Muscle layer of duodenum (tissue), 2 donors: ENCODE measurements around the gene NT5DC3.

Source experiments
- H3K27ac ChIP-seq: one replicate; pipeline ENCODE4 v1.7.0; 2013; ENCODE audit warnings: mild to moderate bottlenecking, low read length
- H3K27me3 ChIP-seq: one replicate; pipeline ENCODE4 v1.7.0; 2013; ENCODE audit warnings: low read depth, mild to moderate bottlenecking, control low read depth, low read length
- H3K36me3 ChIP-seq, 2 donors: one replicate each; pipeline ENCODE4 v1.7.0; 2013; ENCODE audit warnings: low read length in 2 of 2, control low read depth in 1 of 2, mild to moderate bottlenecking in 1 of 2; ENCODE audit not compliant: insufficient read depth in 2 of 2, control insufficient read depth in 1 of 2
- H3K4me1 ChIP-seq, 2 donors: one replicate each; pipeline ENCODE4 v1.7.0; 2013; ENCODE audit warnings: low read length in 2 of 2, mild to moderate bottlenecking in 2 of 2, control low read depth in 1 of 2, moderate library complexity in 1 of 2; ENCODE audit not compliant: insufficient read depth in 2 of 2, control insufficient read depth in 1 of 2
- H3K4me3 ChIP-seq, 2 donors: one replicate each; pipeline ENCODE4 v1.7.0; 2013; ENCODE audit warnings: low read length in 2 of 2, low read depth in 1 of 2, mild to moderate bottlenecking in 1 of 2
- H3K9me3 ChIP-seq, 2 donors: one replicate each; pipeline ENCODE4 v1.7.0; 2013; ENCODE audit warnings: low read length in 2 of 2, control low read depth in 1 of 2, mild to moderate bottlenecking in 1 of 2; ENCODE audit not compliant: control insufficient read depth in 1 of 2
- donor health status: healthy.

NT5DC3 gene

GRCh38 chr12:103778781-103779180, 62.3 kb downstream of the NT5DC3 start:
- peaks cover 20 to 53% of the 10 kb centered on the region in 2 donors for H3K36me3 ChIP-seq
- H3K4me3 ChIP-seq, result no peak overlapping the region
- no peak overlapping the region for H3K27ac ChIP-seq
- H3K9me3 ChIP-seq, result no peaks in the 10 kb centered on the region
- H3K27me3 ChIP-seq, result no peaks in the 10 kb centered on the region
- no peaks in the 10 kb centered on the region for H3K4me1 ChIP-seq

- peaks cover 14 to 36% of the 10 kb centered on the region in 2 donors for H3K36me3 ChIP-seq
- no peak overlapping the region for H3K27ac ChIP-seq
- H3K4me1 ChIP-seq, result peaks cover 0 to 15% of the 10 kb centered on the region in 2 donors
- H3K27me3 ChIP-seq, result no peaks in the 10 kb centered on the region
- no peak overlapping the region for H3K4me3 ChIP-seq
- H3K9me3 ChIP-seq, result no peaks in the 10 kb centered on the region
Observed at GRCh38 chr12:103774977-103775560, 66.0 kb downstream of the NT5DC3 start.

- Histone ChIP-seq H3K36me3 (peaks cover 9 to 37% of the 10 kb centered on the region in 2 donors), H3K27ac (no peak overlapping the region), H3K9me3 (no peaks in the 10 kb centered on the region), H3K4me1 (peaks cover 0 to 15% of the 10 kb centered on the region in 2 donors), H3K4me3 (no peak overlapping the region), H3K27me3 (no peaks in the 10 kb centered on the region)
Observed at GRCh38 chr12:103773109-103773910, 67.7 kb downstream of the NT5DC3 start.

- Histone ChIP-seq H3K36me3 (peaks cover 9 to 32% of the 10 kb centered on the region in 2 donors), H3K27me3 (no peaks in the 10 kb centered on the region), H3K9me3 (no peaks in the 10 kb centered on the region), H3K4me3 (no peak overlapping the region), H3K4me1 (peaks cover 0 to 15% of the 10 kb centered on the region in 2 donors), H3K27ac (no peak overlapping the region)
Observed at GRCh38 chr12:103772367-103773108, 68.5 kb downstream of the NT5DC3 start.

GRCh38 chr12:103771466-103771865, 69.6 kb downstream of the NT5DC3 start:
- Histone ChIP-seq H3K4me3 (no peak overlapping the region), H3K4me1 (peaks cover 0 to 15% of the 10 kb centered on the region in 2 donors), H3K27me3 (no peaks in the 10 kb centered on the region), H3K9me3 (no peaks in the 10 kb centered on the region), H3K36me3 (peaks cover 0 to 23% of the 10 kb centered on the region in 2 donors), H3K27ac (no peak overlapping the region)

GRCh38 chr12:103769240-103769945, 71.6 kb downstream of the NT5DC3 start:
- Histone ChIP-seq H3K27ac (no peak overlapping the region), H3K9me3 (no peaks in the 10 kb centered on the region), H3K4me3 (no peak overlapping the region)

GRCh38 chr12:103768467-103769123, 72.4 kb downstream of the NT5DC3 start:
- Histone ChIP-seq H3K27ac (no peak overlapping the region), H3K9me3 (no peaks in the 10 kb centered on the region), H3K4me3 (no peak overlapping the region), H3K4me1 (peaks cover 0 to 15% of the 10 kb centered on the region in 2 donors), H3K36me3 (peaks cover 0 to 35% of the 10 kb centered on the region in 2 donors), H3K27me3 (no peaks in the 10 kb centered on the region)

More at GRCh38 chr12:103769240-103769945, 71.6 kb downstream of the NT5DC3 start:
- peaks cover 0 to 15% of the 10 kb centered on the region in 2 donors for H3K4me1 ChIP-seq
- H3K36me3 ChIP-seq, result peaks cover 0 to 29% of the 10 kb centered on the region in 2 donors
- no peaks in the 10 kb centered on the region for H3K27me3 ChIP-seq

- no peak overlapping the region for H3K27ac ChIP-seq
- H3K9me3 ChIP-seq, result no peaks in the 10 kb centered on the region
- H3K36me3 ChIP-seq, result peaks cover 0 to 44% of the 10 kb centered on the region in 2 donors
- H3K4me1 ChIP-seq, result no peaks in the 10 kb centered on the region
- H3K27me3 ChIP-seq, result no peaks in the 10 kb centered on the region
- no peak overlapping the region for H3K4me3 ChIP-seq
Observed at GRCh38 chr12:103766028-103766427, 75.0 kb downstream of the NT5DC3 start.

GRCh38 chr12:103765322-103765721, 75.7 kb downstream of the NT5DC3 start:
- Histone ChIP-seq H3K4me3 (no peak overlapping the region), H3K4me1 (no peaks in the 10 kb centered on the region), H3K36me3 (peaks cover 0 to 37% of the 10 kb centered on the region in 2 donors), H3K27ac (no peak overlapping the region), H3K9me3 (no peaks in the 10 kb centered on the region), H3K27me3 (no peaks in the 10 kb centered on the region)

GRCh38 chr12:103762473-103762872, 78.6 kb downstream of the NT5DC3 start:
- no peaks in the 10 kb centered on the region for H3K27me3 ChIP-seq
- peaks cover 0 to 30% of the 10 kb centered on the region in 2 donors for H3K36me3 ChIP-seq
- H3K27ac ChIP-seq, result no peak overlapping the region
- H3K4me1 ChIP-seq, result no peaks in the 10 kb centered on the region
- H3K4me3 ChIP-seq, result no peak overlapping the region
- no peaks in the 10 kb centered on the region for H3K9me3 ChIP-seq
